Measurements from ENCODE around the gene MED15. TPM values are rescaled to one million over a fixed set of nuclear protein-coding genes. Genes with fewer than 3 reads are reported as not detected.

Gene MED15
- polyA plus RNA-seq, 1 donor: 47.7 TPM

DNA sequence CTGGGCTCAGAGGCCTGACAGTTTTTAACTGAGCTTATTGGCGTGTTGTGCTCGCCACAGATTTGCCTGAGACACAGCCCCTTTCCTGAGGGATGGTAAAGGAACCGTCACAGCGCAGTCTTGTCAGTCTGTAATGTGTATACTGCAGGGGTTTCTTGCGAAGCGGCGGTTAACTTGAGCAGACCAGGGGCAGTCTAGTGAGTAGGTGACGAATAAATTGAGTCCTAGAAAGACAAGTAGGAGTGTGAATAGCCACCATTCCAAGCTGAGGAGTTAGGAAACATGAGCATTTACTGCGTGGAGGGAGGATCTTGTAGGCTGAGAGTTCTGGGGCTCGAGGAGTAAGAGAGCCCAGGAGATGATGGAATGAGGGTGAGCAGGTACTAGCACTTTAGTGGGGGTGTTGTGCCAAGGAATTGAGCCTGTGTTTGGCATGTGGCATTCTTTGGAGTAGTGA, 1.4 kb downstream of the MED15 start:
- no peak for DNase-seq

- DNase-seq: peak; percentile 56
These were observed 2.1 kb downstream of the MED15 start for GRCh38 chr22:20509344-20510047.

GRCh38 chr22:20510811-20511577, 3.6 kb downstream of the MED15 start:
- no peak for DNase-seq

DNA sequence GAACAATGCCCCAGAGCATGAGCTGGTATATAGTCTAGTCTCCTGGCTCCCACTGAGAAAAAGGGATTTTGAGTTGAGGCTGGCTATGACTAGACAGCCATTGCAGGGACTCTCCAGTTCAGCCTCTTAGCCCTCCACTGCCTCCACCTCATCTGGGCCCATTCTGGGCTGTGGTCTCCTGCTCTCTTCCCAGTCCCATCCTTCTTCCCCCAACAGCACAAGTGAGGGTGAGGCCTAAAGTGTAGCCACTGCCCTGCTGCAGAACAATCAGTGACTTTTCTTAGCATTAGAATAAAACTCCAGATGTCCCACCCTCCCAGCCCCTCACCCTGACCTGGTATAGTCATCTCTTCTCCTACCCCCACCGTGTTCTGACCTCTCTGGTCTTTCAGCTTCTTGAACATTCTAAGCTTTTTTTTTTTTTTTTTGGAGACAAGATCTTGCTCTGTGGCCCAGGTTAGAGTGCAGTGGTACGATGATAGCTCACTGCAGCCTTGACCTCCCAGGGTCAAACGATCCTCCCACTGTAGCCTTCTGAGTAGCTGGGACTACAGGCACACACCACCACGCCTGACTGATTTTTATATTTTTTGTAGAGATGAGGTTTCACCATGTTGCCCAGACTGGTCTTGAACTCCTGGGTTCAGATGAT, 4.3 kb downstream of the MED15 start:
- no peak for DNase-seq

- no peak for DNase-seq
These were observed 7.4 kb downstream of the MED15 start for GRCh38 chr22:20514658-20515406.

GRCh38 chr22:20516399-20516798, 9.0 kb downstream of the MED15 start:
- no peak for DNase-seq

DNA sequence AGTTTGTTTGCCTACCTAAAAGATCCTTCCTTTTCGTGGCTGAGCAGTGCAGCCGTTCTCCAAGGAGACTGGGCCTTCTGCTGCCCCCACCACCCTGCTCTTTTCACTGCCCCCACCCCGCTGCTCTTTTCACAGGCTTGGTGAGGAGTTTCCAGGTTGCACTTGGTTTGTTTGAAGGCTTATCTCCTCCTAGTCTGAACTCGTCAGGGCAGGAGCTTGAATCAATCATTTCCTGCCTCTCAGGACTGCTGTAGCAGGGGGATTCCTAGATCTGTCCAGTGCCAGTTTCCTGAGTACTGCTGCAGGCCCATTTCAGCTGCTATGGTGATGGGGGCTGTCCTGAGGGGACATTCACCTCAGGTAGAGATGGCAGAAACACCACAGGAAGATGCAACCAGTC, 10.0 kb downstream of the MED15 start:
- no peak for DNase-seq

- no peak for DNase-seq
These were observed 10.6 kb downstream of the MED15 start for GRCh38 chr22:20517841-20518592.

DNA sequence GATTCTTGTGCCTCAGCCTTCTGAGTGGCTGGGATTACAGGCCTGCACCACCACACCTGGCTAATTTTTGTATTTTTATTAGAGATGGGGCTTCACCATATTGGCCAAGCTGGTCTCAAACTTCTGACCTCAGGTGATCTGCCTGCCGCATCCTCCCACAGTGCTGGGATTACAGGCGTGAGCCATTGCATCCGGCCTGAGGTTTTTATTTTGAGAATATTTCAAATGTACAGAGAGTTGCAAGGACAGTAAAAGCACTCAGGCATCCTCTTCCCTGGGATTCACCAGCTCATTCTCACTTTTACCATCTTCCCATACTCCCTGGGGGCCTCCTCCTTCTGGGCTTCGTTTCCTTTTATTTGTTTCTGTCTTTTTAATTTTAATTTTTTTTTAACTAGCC, 12.1 kb downstream of the MED15 start:
- DNase-seq: no peak

DNA sequence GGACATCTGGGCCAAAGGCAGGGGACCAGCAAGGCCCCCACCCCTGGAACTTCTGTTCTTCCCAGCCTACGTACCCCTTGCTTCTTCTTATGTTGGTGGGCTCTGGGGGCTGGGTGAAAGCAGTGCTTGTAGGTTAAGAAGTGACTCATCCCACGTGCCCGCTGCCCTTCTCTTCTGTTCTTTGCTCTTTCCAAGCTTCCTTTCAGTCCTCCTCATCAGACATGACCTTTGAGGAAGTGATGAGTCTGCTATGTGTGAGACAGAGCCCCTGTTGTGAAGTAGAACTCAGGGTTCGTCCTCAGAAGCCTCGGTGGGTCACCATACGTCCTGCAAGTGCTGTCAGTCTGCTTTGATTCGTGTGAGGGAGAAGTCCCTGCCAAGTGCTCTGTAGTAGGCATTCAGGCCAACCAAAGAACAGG, 12.7 kb downstream of the MED15 start:
- no peak for DNase-seq

DNA sequence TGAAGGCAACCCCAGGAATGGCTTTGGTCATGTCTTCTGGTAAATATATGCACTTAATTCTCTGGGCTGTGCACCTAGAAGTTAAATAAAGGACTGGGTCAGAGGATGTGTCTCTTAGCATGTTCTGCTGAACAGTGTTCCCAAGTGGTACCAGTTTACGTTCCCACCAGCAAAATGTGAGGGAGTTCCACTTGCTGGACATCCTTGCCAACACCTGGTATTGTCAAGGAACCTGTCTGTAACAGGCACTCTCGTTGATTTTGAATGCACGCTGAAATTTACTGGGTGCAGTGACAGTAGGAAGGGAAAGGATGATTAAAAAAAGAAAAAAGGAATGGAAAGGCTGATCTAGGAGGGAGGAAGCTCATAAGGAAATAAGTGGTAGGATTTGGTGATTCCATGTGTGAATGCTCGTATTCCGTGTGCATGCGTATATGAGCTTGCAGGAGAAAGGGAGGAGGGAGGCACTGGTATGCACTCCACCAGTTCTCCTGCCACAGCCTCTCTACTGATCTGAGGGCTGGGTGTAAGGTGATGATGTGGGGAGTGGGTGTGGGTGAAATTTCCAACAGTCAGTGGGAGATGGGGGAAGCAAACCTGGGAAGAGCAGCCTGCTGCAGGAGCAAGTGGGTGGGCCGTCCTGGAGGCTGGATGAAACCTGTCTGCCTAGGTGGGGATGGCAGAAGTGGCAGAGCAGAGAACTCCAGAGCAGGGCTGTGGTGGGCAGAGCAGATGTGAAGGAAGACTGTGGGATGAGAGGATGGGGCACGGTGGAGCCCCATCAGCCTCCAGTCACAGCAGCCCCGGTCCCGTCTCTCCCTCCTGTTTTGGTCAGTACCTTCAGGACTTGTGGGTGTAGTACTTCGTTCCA, 15.0 kb downstream of the MED15 start:
- no peak for DNase-seq

GRCh38 chr22:20523086-20523983, 15.9 kb downstream of the MED15 start:
- DNase-seq: no peak

GRCh38 chr22:20524004-20524481, 16.6 kb downstream of the MED15 start:
- no peak for DNase-seq

GRCh38 chr22:20525048-20525447, 17.6 kb downstream of the MED15 start:
- no peak for DNase-seq

GRCh38 chr22:20526305-20526627, 18.9 kb downstream of the MED15 start:
- no peak for DNase-seq

GRCh38 chr22:20526628-20527355, 19.4 kb downstream of the MED15 start:
- no peak for DNase-seq

DNA sequence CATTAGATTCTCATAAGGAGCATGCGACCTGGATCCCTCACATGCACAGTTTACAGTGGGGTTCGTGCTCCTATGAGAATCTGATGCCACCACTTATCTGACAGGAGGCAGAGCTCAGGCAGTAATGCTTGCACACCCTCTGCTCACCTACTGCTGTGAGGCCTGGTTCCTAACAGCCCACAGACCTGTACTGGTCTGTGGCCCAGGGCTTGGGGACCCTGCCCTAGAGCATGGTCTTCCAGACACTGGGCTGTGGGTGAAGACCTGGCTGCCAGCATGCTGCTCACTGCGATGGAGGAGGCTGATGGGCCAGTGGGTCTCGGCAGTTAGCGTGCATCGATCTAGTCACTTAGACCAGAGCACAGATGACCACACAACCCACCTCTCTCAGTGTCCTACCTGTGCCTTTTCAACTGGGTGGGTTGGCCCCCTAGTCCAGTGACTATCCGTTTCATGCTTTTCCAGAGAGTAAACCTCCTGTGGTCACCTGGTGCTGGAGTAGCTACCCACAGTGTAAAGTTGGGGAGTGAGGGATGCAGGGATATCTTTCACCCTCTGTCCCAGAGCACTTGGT, 21.1 kb downstream of the MED15 start:
- DNase-seq: no peak

All from left kidney (tissue), 2 donors.